Mucosa of descending colon (tissue), 3 donors: Measurements from ENCODE around the gene DDX31. TPM values are rescaled to one million over a fixed set of nuclear protein-coding genes. Genes with fewer than 3 reads are reported as not detected.

ENCODE experiments used
- ATAC-seq: fragments of 200-7000 bp; cut with Tn5 transposase; one replicate; pipeline ENCODE4 v1.9.1; 2020; ENCODE audit warnings: mild to moderate bottlenecking, moderate library complexity
- DNase-seq, 3 donors: peaks; one replicate each; pipeline ENCODE4 v3.0.0-alpha.2; 2020
- H3K36me3 ChIP-seq: fragments of 200-600 bp; one replicate; pipeline ENCODE4 v1.8.0; 2021; ENCODE audit warnings: low read depth, mild to moderate bottlenecking
- H3K4me1 ChIP-seq: fragments of 200-600 bp; one replicate; pipeline ENCODE4 v1.8.0; 2021; ENCODE audit warnings: low read depth, mild to moderate bottlenecking
- H3K4me3 ChIP-seq: fragments of 200-600 bp; one replicate; pipeline ENCODE4 v1.8.0; 2021; ENCODE audit warnings: mild to moderate bottlenecking
- H3K9me3 ChIP-seq: fragments of 200-600 bp; one replicate; pipeline ENCODE4 v1.8.0; 2021; ENCODE audit warnings: mild to moderate bottlenecking
- CTCF ChIP-seq: fragments of 200-600 bp; IDR thresholded peaks from one replicate; pipeline ENCODE4 v1.8.0; 2022; ENCODE audit warnings: antibody characterized with exemption, mild to moderate bottlenecking
- intact Hi-C, 2 donors: fragments of 100-400 bp; cut with DNase I in 1 of 2; cut with micrococcal nuclease in 1 of 2; formaldehyde crosslinking; loops; one replicate each; pipeline versions ENCODE4 v1.11.0 to v1.11.1; 2022; cut with DNase I, micrococcal nuclease
- total RNA-seq, 3 donors: library from RNA; stranded (reverse); fragmentation: NEBNext Ultra II Directional in 2 of 3; extraction: Animal tissue kit (Norgen Biotek cat#: 25700) in 2 of 3; gene quantifications; one replicate each; pipeline versions ENCODE4 v1.2.1 to v1.2.4, GENCODE V29; 2021 to 2023
- donor health status: DM: no; HTN: no; CAD: no; lungs with moderate emphysema.
- donor health status: DM: no; HTN: no; CAD: no.
- donor health status: DM: no; HTN: yes; CAD: no.

DDX31 gene
- total RNA-seq, 3 donors from 2014 or later = 8.7 to 11.2 (median 9.5) TPM

GRCh38 chr9:132543960-132544359 lies 125.8 kb downstream of the DDX31 start:
- no peak for DNase-seq
- no peak for ATAC-seq

GRCh38 chr9:132543251-132543650 lies 126.5 kb downstream of the DDX31 start:
- DNase-seq = peak in 1 of 3 donors; percentile 32
- ATAC-seq = no peak
- Histone ChIP-seq H3K4me1 (peaks cover 6% of the 10 kb centered on the region), H3K36me3 (no peaks in the 10 kb centered on the region), H3K9me3 (no peaks in the 10 kb centered on the region), H3K4me3 (no peak overlapping the region)
- intact Hi-C loops = no loop called here
- TF ChIP-seq CTCF = no peak

More at GRCh38 chr9:132543960-132544359, 125.8 kb downstream of the DDX31 start:
- Histone ChIP-seq H3K4me3 (no peak overlapping the region), H3K36me3 (no peaks in the 10 kb centered on the region), H3K9me3 (no peaks in the 10 kb centered on the region), H3K4me1 (peaks cover 1% of the 10 kb centered on the region)
- TF ChIP-seq CTCF = no peak
- intact Hi-C loops = no loop called here

Other genes starting within 250 kb of the DDX31 start
- gene BARHL1, start 87.4 kb downstream of the DDX31 start, total RNA-seq = not detected
- gene GTF3C4, start 481 bp upstream of the DDX31 start, total RNA-seq = 10 to 100 TPM; 10.5 to 16.6 (median 11.4) TPM
- gene AK8, start 208.3 kb upstream of the DDX31 start, total RNA-seq = 1 to 10 TPM in 1 of 3 donors, under 1 TPM in 1, not detected in 1; 0.96 to 2.0 TPM
- gene SPACA9, start 208.9 kb upstream of the DDX31 start, total RNA-seq = 1 to 10 TPM; 1.6 to 6.9 (median 2.5) TPM